ENCODE measurements around the gene FAM89A.

DNA sequence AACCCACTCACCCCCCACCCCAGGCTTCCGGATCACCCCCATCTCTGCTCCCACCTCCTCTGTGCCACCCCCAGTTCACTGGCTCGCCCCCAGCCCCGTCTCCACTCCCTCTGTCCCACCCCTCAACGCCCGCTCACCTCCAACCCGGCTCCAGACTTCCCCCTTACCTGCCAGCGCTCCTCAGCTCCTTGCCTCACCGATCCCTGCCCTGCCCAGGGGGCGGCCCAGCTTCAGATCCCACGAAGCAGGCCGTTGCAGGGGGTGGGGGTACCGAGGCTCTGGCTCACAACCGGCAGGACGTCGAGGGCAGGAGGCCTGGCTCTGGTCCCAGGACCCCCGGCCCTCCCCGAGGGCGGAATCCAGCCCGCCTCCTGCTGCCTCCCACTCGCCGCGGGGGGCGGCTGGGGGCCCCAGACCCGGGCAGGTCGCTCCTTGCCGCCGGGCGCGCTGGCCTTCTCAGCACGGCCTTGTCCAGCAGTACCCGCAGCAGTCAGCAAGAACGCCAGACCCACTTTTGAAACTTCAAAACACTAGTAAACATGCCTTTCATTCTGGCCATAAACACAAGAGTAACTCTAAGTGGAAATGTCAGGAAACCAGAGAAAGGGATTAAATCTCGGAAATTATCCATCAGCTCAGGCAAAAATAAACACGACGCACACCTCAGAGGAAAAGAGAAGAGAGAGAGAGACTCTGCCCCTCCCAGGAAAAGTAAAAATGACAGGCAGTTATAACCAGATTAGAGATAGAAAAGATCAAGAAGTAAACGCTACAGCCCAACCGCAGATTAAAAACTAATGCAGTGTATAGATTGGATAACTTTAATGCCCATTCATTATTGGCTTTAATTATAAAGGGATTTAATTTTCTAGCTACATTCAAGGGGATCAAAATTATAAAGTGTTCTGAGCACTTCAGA is 1.0 kb upstream of the FAM89A start:
- TF ChIP-seq POLR2AphosphoS5 (IDR thresholded peaks at IDR 0.05; ENCODE audit: insufficient read depth in 1 of 2, low read depth in 1 of 2) = peak in 1 of 2 donors; percentile 10
- TF ChIP-seq, protein P1, sequence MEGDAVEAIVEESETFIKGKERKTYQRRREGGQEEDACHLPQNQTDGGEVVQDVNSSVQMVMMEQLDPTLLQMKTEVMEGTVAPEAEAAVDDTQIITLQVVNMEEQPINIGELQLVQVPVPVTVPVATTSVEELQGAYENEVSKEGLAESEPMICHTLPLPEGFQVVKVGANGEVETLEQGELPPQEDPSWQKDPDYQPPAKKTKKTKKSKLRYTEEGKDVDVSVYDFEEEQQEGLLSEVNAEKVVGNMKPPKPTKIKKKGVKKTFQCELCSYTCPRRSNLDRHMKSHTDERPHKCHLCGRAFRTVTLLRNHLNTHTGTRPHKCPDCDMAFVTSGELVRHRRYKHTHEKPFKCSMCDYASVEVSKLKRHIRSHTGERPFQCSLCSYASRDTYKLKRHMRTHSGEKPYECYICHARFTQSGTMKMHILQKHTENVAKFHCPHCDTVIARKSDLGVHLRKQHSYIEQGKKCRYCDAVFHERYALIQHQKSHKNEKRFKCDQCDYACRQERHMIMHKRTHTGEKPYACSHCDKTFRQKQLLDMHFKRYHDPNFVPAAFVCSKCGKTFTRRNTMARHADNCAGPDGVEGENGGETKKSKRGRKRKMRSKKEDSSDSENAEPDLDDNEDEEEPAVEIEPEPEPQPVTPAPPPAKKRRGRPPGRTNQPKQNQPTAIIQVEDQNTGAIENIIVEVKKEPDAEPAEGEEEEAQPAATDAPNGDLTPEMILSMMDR (IDR thresholded peaks at IDR 0.05) = no peak

Measured in vagina (tissue), 2 donors.